ENCODE measurements around the gene SPAM1.

DNA sequence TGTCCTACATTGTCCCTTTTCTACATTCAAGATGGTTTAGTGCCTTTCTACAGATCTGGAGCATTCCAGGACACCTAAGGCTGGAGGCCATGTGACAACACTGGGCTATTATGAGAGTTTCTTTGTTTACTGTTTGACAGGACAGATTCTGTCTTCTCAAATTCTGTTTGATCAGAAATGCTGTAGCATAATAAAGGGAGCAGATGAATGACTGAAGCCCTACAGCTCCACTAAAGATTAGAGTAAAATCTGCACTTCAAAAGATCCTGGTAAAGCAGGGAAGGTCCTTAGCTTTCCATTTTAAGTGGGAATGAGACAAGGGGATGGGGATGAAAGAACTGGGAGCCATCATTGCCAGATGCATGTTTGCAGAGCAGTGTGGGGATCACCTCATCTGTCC lies 69.4 kb downstream of the SPAM1 start:
- TF ChIP-seq, protein P1, sequence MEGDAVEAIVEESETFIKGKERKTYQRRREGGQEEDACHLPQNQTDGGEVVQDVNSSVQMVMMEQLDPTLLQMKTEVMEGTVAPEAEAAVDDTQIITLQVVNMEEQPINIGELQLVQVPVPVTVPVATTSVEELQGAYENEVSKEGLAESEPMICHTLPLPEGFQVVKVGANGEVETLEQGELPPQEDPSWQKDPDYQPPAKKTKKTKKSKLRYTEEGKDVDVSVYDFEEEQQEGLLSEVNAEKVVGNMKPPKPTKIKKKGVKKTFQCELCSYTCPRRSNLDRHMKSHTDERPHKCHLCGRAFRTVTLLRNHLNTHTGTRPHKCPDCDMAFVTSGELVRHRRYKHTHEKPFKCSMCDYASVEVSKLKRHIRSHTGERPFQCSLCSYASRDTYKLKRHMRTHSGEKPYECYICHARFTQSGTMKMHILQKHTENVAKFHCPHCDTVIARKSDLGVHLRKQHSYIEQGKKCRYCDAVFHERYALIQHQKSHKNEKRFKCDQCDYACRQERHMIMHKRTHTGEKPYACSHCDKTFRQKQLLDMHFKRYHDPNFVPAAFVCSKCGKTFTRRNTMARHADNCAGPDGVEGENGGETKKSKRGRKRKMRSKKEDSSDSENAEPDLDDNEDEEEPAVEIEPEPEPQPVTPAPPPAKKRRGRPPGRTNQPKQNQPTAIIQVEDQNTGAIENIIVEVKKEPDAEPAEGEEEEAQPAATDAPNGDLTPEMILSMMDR (IDR thresholded peaks at IDR 0.05), result no peak
- no peak for TF ChIP-seq ZFX (IDR thresholded peaks at IDR 0.05; ENCODE audit: borderline replicate concordance)
